Activated CD4-positive, alpha-beta T cell treated with anti-CD3 and anti-CD28 coated beads, Interleukin-2, amount 50 U/mL, for 1 hour (primary cell): ENCODE data around the gene CCDC85B.

Source experiments
- DNase-seq: peaks from one replicate; pipeline ENCODE4 v3.0.0-alpha.2; 2020

CCDC85B gene

GRCh38 chr11:65869643-65870306, 20.7 kb upstream of the CCDC85B start:
- DNase-seq, result no peak

GRCh38 chr11:65870307-65870658, 20.2 kb upstream of the CCDC85B start:
- no peak for DNase-seq

- no peak for DNase-seq
Observed at GRCh38 chr11:65870706-65871681, 19.5 kb upstream of the CCDC85B start.

DNA sequence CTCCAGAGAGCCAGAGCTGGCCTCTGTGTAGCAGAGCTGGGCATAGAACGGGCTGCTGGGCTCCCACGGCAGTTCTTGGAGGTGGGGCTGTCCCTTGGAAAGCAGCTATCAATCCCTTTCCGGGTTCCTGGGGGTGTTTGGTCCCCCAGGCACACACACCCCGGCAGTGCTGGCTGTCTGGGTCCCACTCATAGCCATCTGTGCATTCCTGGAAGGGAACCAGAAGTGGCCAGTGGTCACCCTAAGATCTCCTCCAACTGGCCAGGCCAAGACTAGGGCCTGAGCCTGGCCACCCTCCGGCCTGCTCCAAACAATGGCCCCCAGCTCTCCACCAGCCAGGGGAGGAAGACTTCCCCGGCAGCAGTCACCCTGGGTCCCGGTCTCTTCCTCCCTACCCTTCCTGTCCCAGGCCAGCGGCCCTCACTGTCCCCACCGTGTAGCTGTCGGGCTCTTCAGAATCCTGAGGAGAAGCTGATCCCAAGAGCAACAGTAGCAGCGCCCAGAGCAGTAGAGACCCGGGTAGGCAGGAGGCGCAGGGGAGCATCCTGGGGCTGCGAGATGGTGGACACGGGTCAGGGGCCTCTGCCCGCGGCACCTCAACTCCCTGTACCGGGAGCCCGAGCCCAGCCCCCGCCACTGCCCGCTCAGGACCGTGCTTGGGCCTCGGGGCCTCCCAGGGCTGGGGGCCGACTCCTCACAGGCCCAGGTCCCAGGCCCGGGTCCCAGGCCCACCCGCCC, 18.5 kb upstream of the CCDC85B start:
- no peak for DNase-seq

DNA sequence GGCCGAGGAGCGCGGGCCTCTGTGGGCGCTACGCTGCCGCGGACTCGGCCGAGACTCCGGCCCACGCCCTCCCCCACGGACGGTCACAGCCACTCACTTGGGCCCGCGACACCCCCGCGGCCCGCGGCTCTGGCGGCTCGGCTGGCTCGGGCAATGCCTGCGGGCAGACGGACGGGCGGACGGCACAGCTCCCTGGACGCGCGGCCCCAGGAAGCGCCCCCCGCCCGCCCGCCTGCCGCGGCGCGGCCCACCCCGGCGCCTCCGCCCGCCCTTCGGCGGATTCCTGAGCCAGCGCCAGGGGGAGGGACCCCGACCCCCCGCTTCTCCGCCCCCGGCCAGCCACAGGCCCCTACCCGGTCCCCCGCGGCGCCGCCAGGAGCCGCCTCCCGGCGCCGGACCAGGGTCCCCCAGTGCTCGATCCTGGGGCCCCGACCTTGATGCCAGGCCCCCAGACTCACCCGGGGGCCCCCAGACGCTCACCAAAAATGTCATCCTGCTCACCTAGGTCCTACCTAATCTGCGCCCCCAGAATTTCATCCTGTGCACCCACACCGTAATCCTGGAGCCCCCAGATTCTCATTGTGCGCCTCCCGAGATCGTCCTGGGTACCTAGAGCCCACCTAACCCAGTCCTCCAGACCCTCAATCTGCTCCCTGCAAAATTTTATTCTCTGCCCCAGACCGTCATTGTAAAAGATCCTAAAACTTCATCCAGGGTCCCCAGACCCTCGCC, 17.7 kb upstream of the CCDC85B start, which contains the start of gene EFEMP2:
Gene EFEMP2, minus strand, starts transcription at position 215 of the 732 bp plus-strand sequence. CDS start 446 bp downstream, outside the sequence.
- no peak for DNase-seq

- peak; percentile 97 for DNase-seq
Observed at GRCh38 chr11:65873318-65874156, 16.9 kb upstream of the CCDC85B start.

DNA sequence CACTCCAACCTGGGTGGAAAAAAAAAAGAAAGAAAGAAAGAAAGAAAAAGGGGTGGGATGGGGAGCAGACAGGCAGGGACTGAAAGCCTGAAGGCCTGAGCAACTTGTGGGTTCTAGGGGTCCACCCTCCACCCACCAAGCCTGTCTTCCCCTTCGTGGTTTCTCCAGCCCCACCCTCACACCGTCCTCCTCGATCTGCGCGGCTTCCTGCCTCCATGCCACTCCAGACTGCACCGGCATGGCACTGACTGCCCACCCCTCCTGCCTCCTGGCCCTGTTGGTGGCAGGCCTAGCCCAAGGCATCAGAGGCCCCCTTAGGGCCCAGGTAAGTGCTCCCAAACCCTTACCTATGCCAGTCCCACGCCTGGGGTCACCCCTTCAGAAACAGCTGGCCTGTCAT, 10.9 kb upstream of the CCDC85B start, which contains the start of gene CTSW:
Gene CTSW, plus strand, starts transcription at position 221 of the 400 bp plus-strand sequence. Its CDS starts 18 bp downstream, at position 239.
- no peak for DNase-seq

DNA sequence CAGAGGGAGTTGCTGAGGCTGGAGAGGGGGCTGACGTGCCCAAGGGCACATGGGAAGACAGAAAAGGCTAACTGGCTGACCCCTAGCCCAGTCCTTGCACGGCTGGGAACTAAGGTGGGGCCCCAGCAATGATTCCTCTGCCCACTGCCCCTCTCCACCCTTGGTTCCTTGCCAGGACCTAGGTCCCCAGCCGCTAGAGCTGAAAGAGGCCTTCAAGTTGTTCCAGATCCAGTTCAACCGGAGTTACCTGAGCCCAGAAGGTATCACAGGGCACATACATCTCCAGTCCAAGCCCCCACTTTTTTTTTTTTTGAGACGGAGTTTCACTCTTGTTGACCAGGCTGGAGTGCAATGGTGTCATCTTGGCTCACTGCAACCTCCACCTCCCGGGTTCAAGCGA, 10.4 kb upstream of the CCDC85B start:
- DNase-seq, result no peak

GRCh38 chr11:65880844-65881421, 9.5 kb upstream of the CCDC85B start:
- no peak for DNase-seq

- no peak for DNase-seq
Observed at GRCh38 chr11:65882120-65883057, 8.1 kb upstream of the CCDC85B start.

- no peak for DNase-seq
Observed at GRCh38 chr11:65883058-65883761, 7.3 kb upstream of the CCDC85B start.

GRCh38 chr11:65883786-65884715, 6.4 kb upstream of the CCDC85B start:
- DNase-seq, result no peak

- DNase-seq, result peak; percentile 80
Observed at GRCh38 chr11:65884716-65885092, 5.8 kb upstream of the CCDC85B start.

GRCh38 chr11:65885231-65885630, 5.2 kb upstream of the CCDC85B start:
- no peak for DNase-seq

GRCh38 chr11:65885808-65886536, 4.5 kb upstream of the CCDC85B start:
- DNase-seq, result no peak

GRCh38 chr11:65886826-65887722, 3.4 kb upstream of the CCDC85B start:
- no peak for DNase-seq
